GM19452 (cell line): ENCODE data around the gene UPK3BL2.
A peak's percentile ranks its signal among the peaks of the same experiment; 100 is the strongest.
"Not testable (repeated sequence)": the region's sequence is repeated elsewhere in the genome, so short reads cannot be mapped to it uniquely, and the experiment has no call there.

Source experiments
- ATAC-seq: cut with Tn5 transposase; IDR thresholded peaks from one replicate; pipeline ENCODE4 v1.9.1; 2021; ENCODE audit not compliant: unreplicated experiment

Gene UPK3BL2

GRCh38 chr7:102532127-102532526 lies 11.4 kb downstream of the UPK3BL2 start:
- not testable (repeated sequence) for ATAC-seq

- ATAC-seq, result not testable (repeated sequence)
Observed at GRCh38 chr7:102531583-102531982, 11.9 kb downstream of the UPK3BL2 start.

GRCh38 chr7:102527822-102528793 lies 15.4 kb downstream of the UPK3BL2 start:
- not testable (repeated sequence) for ATAC-seq

- not testable (repeated sequence) for ATAC-seq
Observed at GRCh38 chr7:102527182-102527581, 16.3 kb downstream of the UPK3BL2 start.

GRCh38 chr7:102524803-102525202 lies 18.7 kb downstream of the UPK3BL2 start:
- ATAC-seq, result not testable (repeated sequence)

- ATAC-seq, result not testable (repeated sequence)
Observed at GRCh38 chr7:102520797-102521196, 22.7 kb downstream of the UPK3BL2 start.

GRCh38 chr7:102517550-102518147 lies 25.8 kb downstream of the UPK3BL2 start, which contains the start of gene RASA4B:
Gene RASA4B (minus strand): TSS chr7:102517777. CDS start chr7:102517710, 67 bp downstream.
- ATAC-seq, result peak; percentile 71

- ATAC-seq, result not testable (repeated sequence)
Observed at GRCh38 chr7:102516951-102517350, 26.5 kb downstream of the UPK3BL2 start.

GRCh38 chr7:102515889-102516288 lies 27.6 kb downstream of the UPK3BL2 start:
- not testable (repeated sequence) for ATAC-seq

- peak; percentile 69 for ATAC-seq
Observed at GRCh38 chr7:102514881-102515721, 28.4 kb downstream of the UPK3BL2 start.

- not testable (repeated sequence) for ATAC-seq
Observed at GRCh38 chr7:102512642-102513221, 30.8 kb downstream of the UPK3BL2 start.

GRCh38 chr7:102511860-102512522 lies 31.5 kb downstream of the UPK3BL2 start:
- ATAC-seq, result peak; percentile 38

- not testable (repeated sequence) for ATAC-seq
Observed at GRCh38 chr7:102510575-102510974, 32.9 kb downstream of the UPK3BL2 start.

GRCh38 chr7:102507410-102508088 lies 35.9 kb downstream of the UPK3BL2 start:
- ATAC-seq, result not testable (repeated sequence)

GRCh38 chr7:102505298-102506185 lies 38.0 kb downstream of the UPK3BL2 start:
- ATAC-seq, result not testable (repeated sequence)

GRCh38 chr7:102503141-102503540 lies 40.4 kb downstream of the UPK3BL2 start:
- not testable (repeated sequence) for ATAC-seq

GRCh38 chr7:102498321-102498720 lies 45.2 kb downstream of the UPK3BL2 start:
- ATAC-seq, result not testable (repeated sequence)

GRCh38 chr7:102497308-102497707 lies 46.2 kb downstream of the UPK3BL2 start:
- ATAC-seq, result not testable (repeated sequence)
